ENCODE measurements around the gene TTBK2. TPM values are rescaled to one million over a fixed set of nuclear protein-coding genes. Genes with fewer than 3 reads are reported as not detected.

Gene TTBK2
- total RNA-seq, 1 donor from 2014 or later: 23.3 TPM

DNA sequence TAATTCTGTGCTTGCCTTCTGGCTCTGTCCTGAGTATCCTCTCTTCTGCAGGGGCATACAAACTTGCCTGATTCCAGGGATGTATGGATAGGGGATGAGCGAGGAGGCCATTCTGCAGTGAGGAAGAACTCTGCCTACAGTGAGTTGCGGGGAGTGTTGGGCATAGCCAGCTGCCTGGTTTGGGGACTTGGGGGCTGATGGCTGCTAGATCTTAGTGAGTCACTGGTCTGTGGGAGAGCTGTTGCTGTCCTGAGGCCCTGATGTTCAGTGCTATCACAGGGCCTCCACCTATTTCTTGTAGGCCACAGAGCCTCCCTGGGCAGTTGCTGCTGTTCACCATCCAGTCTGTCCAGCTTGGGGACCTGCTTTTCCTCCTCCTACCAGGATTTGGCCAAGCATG, 204.0 kb downstream of the TTBK2 start:
- H3K27ac ChIP-seq (replicated peaks): no peak overlapping the region
- TF ChIP-seq, protein P1, sequence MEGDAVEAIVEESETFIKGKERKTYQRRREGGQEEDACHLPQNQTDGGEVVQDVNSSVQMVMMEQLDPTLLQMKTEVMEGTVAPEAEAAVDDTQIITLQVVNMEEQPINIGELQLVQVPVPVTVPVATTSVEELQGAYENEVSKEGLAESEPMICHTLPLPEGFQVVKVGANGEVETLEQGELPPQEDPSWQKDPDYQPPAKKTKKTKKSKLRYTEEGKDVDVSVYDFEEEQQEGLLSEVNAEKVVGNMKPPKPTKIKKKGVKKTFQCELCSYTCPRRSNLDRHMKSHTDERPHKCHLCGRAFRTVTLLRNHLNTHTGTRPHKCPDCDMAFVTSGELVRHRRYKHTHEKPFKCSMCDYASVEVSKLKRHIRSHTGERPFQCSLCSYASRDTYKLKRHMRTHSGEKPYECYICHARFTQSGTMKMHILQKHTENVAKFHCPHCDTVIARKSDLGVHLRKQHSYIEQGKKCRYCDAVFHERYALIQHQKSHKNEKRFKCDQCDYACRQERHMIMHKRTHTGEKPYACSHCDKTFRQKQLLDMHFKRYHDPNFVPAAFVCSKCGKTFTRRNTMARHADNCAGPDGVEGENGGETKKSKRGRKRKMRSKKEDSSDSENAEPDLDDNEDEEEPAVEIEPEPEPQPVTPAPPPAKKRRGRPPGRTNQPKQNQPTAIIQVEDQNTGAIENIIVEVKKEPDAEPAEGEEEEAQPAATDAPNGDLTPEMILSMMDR (IDR thresholded peaks at IDR 0.05; ENCODE audit: borderline replicate concordance): no peak
- intact Hi-C loops (cut with micrococcal nuclease): no loop called here
- peaks cover 47% of the 10 kb centered on the region for H3K36me3 ChIP-seq
- no peaks in the 10 kb centered on the region for H3K27me3 ChIP-seq (ENCODE audit: low read depth)
- H3K4me3 ChIP-seq: no peak overlapping the region
- no peaks in the 10 kb centered on the region for H3K4me1 ChIP-seq
- no peak for DNase-seq
- no peaks in the 10 kb centered on the region for H3K9me3 ChIP-seq (replicated peaks)

GRCh38 chr15:42716125-42716524, 204.5 kb downstream of the TTBK2 start:
- Histone ChIP-seq H3K9me3 (replicated peaks) (no peaks in the 10 kb centered on the region), H3K36me3 (peaks cover 44% of the 10 kb centered on the region)
- TF ChIP-seq, protein P1 (IDR thresholded peaks at IDR 0.05; ENCODE audit: borderline replicate concordance): no peak

GRCh38 chr15:42712584-42712983, 208.0 kb downstream of the TTBK2 start:
- peak; percentile 2 for DNase-seq
- Histone ChIP-seq H3K9me3 (replicated peaks) (no peaks in the 10 kb centered on the region), H3K4me3 (no peak overlapping the region), H3K36me3 (peaks cover 10% of the 10 kb centered on the region), H3K27ac (replicated peaks) (no peak overlapping the region), H3K4me1 (peaks cover 14% of the 10 kb centered on the region), H3K27me3 (ENCODE audit: low read depth) (no peaks in the 10 kb centered on the region)
- intact Hi-C loops (cut with micrococcal nuclease): no loop called here
- TF ChIP-seq, protein P1 (IDR thresholded peaks at IDR 0.05; ENCODE audit: borderline replicate concordance): no peak

More at GRCh38 chr15:42716125-42716524, 204.5 kb downstream of the TTBK2 start:
- Histone ChIP-seq H3K27ac (replicated peaks) (no peak overlapping the region), H3K27me3 (ENCODE audit: low read depth) (no peaks in the 10 kb centered on the region), H3K4me3 (no peak overlapping the region), H3K4me1 (no peaks in the 10 kb centered on the region)
- no peak for DNase-seq
- intact Hi-C loops (cut with micrococcal nuclease): no loop called here

DNA sequence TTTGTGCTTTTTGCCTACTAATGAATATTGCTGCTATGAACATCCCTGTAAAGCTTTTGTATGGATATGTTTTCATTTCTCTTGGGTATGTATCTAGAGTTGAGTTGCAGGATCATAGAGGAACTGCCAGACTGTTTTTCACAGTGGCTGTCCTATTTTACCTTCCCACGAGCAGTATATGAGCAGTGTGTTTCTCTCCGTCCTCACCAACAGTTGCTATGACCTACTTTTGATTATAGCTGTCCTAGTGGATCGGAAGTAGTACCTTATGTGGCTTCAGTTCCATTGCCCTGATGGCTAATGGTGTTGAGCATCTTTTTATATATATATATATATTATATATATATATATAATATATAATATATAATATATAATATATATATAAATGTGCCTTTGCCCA, 208.8 kb downstream of the TTBK2 start:
- Histone ChIP-seq H3K9me3 (replicated peaks) (no peaks in the 10 kb centered on the region), H3K4me3 (no peak overlapping the region), H3K27ac (replicated peaks) (no peak overlapping the region), H3K27me3 (ENCODE audit: low read depth) (no peaks in the 10 kb centered on the region), H3K4me1 (peaks cover 14% of the 10 kb centered on the region), H3K36me3 (peaks cover 3% of the 10 kb centered on the region)
- intact Hi-C loops (cut with micrococcal nuclease): no loop called here
- DNase-seq: no peak
- TF ChIP-seq, protein P1 (IDR thresholded peaks at IDR 0.05; ENCODE audit: borderline replicate concordance): no peak

GRCh38 chr15:42710662-42711061, 209.9 kb downstream of the TTBK2 start:
- intact Hi-C loops (cut with micrococcal nuclease): no loop called here
- H3K27me3 ChIP-seq (ENCODE audit: low read depth): no peaks in the 10 kb centered on the region
- H3K27ac ChIP-seq (replicated peaks): no peak overlapping the region
- peaks cover 6% of the 10 kb centered on the region for H3K36me3 ChIP-seq
- no peak overlapping the region for H3K4me3 ChIP-seq
- TF ChIP-seq, protein P1 (IDR thresholded peaks at IDR 0.05; ENCODE audit: borderline replicate concordance): no peak
- no peaks in the 10 kb centered on the region for H3K9me3 ChIP-seq (replicated peaks)
- H3K4me1 ChIP-seq: peaks cover 14% of the 10 kb centered on the region
- DNase-seq: no peak
